GM23338 (cell line): ENCODE measurements around the gene GLMP. TPM values are rescaled to one million over a fixed set of nuclear protein-coding genes. Genes with fewer than 3 reads are reported as not detected.

Experiments
- ATAC-seq: fragments of 200-7000 bp; cut with Tn5 transposase; 3 replicates; pipeline ENCODE4 v1.9.1; 2020
- DNase-seq: peaks from one replicate; pipeline ENCODE4 v3.0.0-alpha.2; 2015; ENCODE audit warnings: low spot score
- H2AFZ ChIP-seq: fragments of 200-600 bp; sonication (generic); 2 replicates; pipeline ENCODE4 v1.8.0; 2016; ENCODE audit warnings: antibody characterized with exemption, mild to moderate bottlenecking, moderate library complexity
- H3F3A ChIP-seq: fragments of 200-600 bp; sonication (generic); replicated peaks from 2 replicates; pipeline ENCODE4 v1.8.0; 2017; ENCODE audit warnings: antibody characterized with exemption, mixed run types, low read depth
- H3K27ac ChIP-seq: fragments of 200-600 bp; sonication (generic); 2 replicates; pipeline ENCODE4 v1.6.1; 2016; ENCODE audit warnings: low read depth
- H3K27me3 ChIP-seq: fragments of 200-600 bp; sonication (generic); 2 replicates; pipeline ENCODE4 v1.8.0; 2016; ENCODE audit warnings: mild to moderate bottlenecking, mixed run types, moderate library complexity; ENCODE audit not compliant: insufficient read depth
- H3K36me3 ChIP-seq: fragments of 200-600 bp; sonication (generic); 2 replicates; pipeline ENCODE4 v1.8.0; 2016; ENCODE audit warnings: mild to moderate bottlenecking; ENCODE audit not compliant: insufficient read depth
- H3K4me1 ChIP-seq: fragments of 200-600 bp; sonication (generic); 2 replicates; pipeline ENCODE4 v1.8.0; 2016; ENCODE audit warnings: mild to moderate bottlenecking, moderate library complexity; ENCODE audit not compliant: insufficient read depth
- H3K4me2 ChIP-seq: fragments of 200-600 bp; sonication (generic); 2 replicates; pipeline ENCODE4 v1.7.1; 2017; ENCODE audit warnings: mixed run types
- H3K4me3 ChIP-seq: fragments of 200-600 bp; sonication (generic); 2 replicates; pipeline ENCODE4 v1.6.1; 2016; ENCODE audit warnings: mixed run types
- H3K79me2 ChIP-seq: fragments of 200-600 bp; sonication (generic); replicated peaks from 2 replicates; pipeline ENCODE4 v1.8.0; 2017; ENCODE audit warnings: mild to moderate bottlenecking; ENCODE audit not compliant: insufficient read depth
- H3K9me2 ChIP-seq: fragments of 200-600 bp; sonication (generic); 2 replicates; pipeline ENCODE4 v1.8.0; 2017; ENCODE audit not compliant: insufficient read depth
- H4K20me1 ChIP-seq: fragments of 200-600 bp; sonication (generic); replicated peaks from 2 replicates; pipeline ENCODE4 v1.8.0; 2017; ENCODE audit warnings: mild to moderate bottlenecking; ENCODE audit not compliant: insufficient read depth
- H3K27ac Mint-ChIP-seq: 2 replicates; pipeline ENCODE4 v1.8.0; 2020; ENCODE audit warnings: inconsistent platforms, mild to moderate bottlenecking, moderate library complexity, mixed read lengths
- H3K27me3 Mint-ChIP-seq: 3 replicates; pipeline ENCODE4 v1.8.0; 2022; ENCODE audit warnings: low read depth, mild to moderate bottlenecking, moderate library complexity, mixed read lengths, inconsistent platforms; ENCODE audit not compliant: insufficient read depth, poor library complexity
- H3K36me3 Mint-ChIP-seq: 3 replicates; pipeline ENCODE4 v1.8.0; 2021; ENCODE audit warnings: low read depth, mild to moderate bottlenecking, inconsistent platforms, moderate library complexity, mixed read lengths
- H3K4me1 Mint-ChIP-seq: 3 replicates; pipeline ENCODE4 v1.8.0; 2020; ENCODE audit warnings: mild to moderate bottlenecking, inconsistent platforms, mixed read lengths
- H3K4me3 Mint-ChIP-seq: 3 replicates; pipeline ENCODE4 v1.8.0; 2021; ENCODE audit warnings: moderate library complexity, mild to moderate bottlenecking, inconsistent platforms, mixed read lengths
- H3K9me3 Mint-ChIP-seq: 3 replicates; pipeline ENCODE4 v1.8.0; 2020; ENCODE audit warnings: moderate library complexity, mild to moderate bottlenecking, inconsistent platforms, mixed read lengths
- CREB1 ChIP-seq: fragments of 250-450 bp; sonication (Bioruptor Pico); IDR thresholded peaks from 2 replicates; pipeline ENCODE4 v1.5.0; 2020; ENCODE audit warnings: low read depth, mild to moderate bottlenecking, moderate library complexity
- EZH2phosphoT487 ChIP-seq: fragments of 200-600 bp; sonication (generic); IDR thresholded peaks from one replicate; pipeline ENCODE4 v1.8.1; 2018; ENCODE audit warnings: antibody characterized with exemption; ENCODE audit not compliant: unreplicated experiment
- STAT1 ChIP-seq: IDR thresholded peaks from one replicate; pipeline ENCODE4 v1.6.1; 2016; ENCODE audit warnings: antibody characterized with exemption; ENCODE audit not compliant: unreplicated experiment
- polyA plus RNA-seq: library from polyadenylated mRNA; unstranded; fragments of >200 nt; fragmentation: Nextera tagmentation; extraction: Ambion mirVana; gene quantifications from 2 replicates; pipeline ENCODE4 v1.2.1, GENCODE V29; 2016
- total RNA-seq: library from RNA; depleted of rRNA; stranded (reverse); fragments of >200 nt; shearing (Covaris generic); gene quantifications from 2 replicates; pipeline ENCODE4 v1.2.3, GENCODE V29; 2014
- TF ChIP-seq, protein P1 (sequence below): fragments of 250-450 bp; sonication (Bioruptor Pico); IDR thresholded peaks from 2 replicates; pipeline ENCODE4 v1.5.0; 2020; ENCODE audit warnings: mild to moderate bottlenecking, moderate library complexity
- TF ChIP-seq, protein P2 (sequence below), 2 experiments: fragments of 200-600 bp in 1 of 2; sonication (generic) in 1 of 2; conservative IDR thresholded peaks; 2 replicates each; pipeline versions ENCODE4 v1.5.1 to v1.6.1; 2016 to 2017; ENCODE audit warnings: antibody characterized with exemption in 2 of 2, low read depth in 2 of 2, mild to moderate bottlenecking in 2 of 2, moderate library complexity in 1 of 2
- TF ChIP-seq, protein P3 (sequence below): IDR thresholded peaks from 2 replicates; pipeline ENCODE4 v1.6.1; 2016; ENCODE audit warnings: antibody characterized with exemption

Gene GLMP
- total and polyA plus RNA-seq, 2 experiments from 2014 or later, result 33.6 to 41.9 TPM

DNA sequence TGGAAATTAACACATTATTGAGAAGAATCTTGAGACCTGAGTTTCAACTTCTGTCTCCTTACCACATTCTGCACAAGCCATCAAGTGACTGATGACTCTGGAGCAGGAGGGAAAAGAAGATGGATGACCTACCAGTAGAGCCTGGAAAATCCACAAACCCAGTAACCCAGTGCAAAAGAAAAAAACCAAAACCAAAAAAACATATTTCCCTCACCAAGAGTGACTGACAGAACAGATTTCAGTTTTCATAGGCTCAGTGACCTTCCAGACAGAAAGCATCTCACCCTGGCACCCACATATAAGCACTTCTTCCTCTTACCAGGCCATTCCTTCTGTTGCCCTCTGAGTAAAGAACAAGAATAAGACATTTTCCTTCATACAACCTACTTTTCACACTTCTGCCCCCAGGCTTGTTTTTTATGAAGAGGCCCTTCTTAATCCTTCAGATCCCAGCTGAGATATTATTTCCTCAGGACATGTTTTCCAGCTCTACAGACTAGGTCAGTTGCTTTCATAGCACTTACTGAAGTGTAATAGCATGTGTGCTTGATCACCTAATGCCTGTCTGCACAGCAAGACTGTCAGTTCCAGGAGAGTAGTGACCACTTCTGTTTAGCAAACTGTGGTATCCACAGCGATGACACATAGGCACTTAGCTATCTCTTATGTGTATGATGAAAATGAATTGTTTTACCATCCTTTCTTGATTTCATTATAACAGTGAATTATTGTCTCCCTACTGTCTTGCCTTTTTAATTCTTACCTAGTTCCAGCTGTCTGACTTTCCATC is 46.9 kb upstream of the GLMP start (continued):
- TF ChIP-seq, protein P1, sequence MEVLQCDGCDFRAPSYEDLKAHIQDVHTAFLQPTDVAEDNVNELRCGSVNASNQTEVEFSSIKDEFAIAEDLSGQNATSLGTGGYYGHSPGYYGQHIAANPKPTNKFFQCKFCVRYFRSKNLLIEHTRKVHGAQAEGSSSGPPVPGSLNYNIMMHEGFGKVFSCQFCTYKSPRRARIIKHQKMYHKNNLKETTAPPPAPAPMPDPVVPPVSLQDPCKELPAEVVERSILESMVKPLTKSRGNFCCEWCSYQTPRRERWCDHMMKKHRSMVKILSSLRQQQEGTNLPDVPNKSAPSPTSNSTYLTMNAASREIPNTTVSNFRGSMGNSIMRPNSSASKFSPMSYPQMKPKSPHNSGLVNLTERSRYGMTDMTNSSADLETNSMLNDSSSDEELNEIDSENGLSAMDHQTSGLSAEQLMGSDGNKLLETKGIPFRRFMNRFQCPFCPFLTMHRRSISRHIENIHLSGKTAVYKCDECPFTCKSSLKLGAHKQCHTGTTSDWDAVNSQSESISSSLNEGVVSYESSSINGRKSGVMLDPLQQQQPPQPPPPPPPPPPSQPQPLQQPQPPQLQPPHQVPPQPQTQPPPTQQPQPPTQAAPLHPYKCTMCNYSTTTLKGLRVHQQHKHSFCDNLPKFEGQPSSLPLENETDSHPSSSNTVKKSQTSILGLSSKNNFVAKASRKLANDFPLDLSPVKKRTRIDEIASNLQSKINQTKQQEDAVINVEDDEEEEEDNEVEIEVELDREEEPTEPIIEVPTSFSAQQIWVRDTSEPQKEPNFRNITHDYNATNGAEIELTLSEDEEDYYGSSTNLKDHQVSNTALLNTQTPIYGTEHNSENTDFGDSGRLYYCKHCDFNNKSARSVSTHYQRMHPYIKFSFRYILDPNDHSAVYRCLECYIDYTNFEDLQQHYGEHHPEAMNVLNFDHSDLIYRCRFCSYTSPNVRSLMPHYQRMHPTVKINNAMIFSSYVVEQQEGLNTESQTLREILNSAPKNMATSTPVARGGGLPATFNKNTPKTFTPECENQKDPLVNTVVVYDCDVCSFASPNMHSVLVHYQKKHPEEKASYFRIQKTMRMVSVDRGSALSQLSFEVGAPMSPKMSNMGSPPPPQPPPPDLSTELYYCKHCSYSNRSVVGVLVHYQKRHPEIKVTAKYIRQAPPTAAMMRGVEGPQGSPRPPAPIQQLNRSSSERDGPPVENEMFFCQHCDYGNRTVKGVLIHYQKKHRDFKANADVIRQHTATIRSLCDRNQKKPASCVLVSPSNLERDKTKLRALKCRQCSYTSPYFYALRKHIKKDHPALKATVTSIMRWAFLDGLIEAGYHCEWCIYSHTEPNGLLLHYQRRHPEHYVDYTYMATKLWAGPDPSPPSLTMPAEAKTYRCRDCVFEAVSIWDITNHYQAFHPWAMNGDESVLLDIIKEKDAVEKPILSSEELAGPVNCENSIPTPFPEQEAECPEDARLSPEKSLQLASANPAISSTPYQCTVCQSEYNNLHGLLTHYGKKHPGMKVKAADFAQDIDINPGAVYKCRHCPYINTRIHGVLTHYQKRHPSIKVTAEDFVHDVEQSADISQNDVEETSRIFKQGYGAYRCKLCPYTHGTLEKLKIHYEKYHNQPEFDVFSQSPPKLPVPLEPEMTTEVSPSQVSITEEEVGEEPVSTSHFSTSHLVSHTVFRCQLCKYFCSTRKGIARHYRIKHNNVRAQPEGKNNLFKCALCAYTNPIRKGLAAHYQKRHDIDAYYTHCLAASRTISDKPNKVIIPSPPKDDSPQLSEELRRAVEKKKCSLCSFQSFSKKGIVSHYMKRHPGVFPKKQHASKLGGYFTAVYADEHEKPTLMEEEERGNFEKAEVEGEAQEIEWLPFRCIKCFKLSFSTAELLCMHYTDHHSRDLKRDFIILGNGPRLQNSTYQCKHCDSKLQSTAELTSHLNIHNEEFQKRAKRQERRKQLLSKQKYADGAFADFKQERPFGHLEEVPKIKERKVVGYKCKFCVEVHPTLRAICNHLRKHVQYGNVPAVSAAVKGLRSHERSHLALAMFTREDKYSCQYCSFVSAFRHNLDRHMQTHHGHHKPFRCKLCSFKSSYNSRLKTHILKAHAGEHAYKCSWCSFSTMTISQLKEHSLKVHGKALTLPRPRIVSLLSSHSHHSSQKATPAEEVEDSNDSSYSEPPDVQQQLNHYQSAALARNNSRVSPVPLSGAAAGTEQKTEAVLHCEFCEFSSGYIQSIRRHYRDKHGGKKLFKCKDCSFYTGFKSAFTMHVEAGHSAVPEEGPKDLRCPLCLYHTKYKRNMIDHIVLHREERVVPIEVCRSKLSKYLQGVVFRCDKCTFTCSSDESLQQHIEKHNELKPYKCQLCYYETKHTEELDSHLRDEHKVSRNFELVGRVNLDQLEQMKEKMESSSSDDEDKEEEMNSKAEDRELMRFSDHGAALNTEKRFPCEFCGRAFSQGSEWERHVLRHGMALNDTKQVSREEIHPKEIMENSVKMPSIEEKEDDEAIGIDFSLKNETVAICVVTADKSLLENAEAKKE (CRISPR knock-in tag), result no peak
- no peak for TF ChIP-seq STAT1
- TF ChIP-seq, protein P2, sequence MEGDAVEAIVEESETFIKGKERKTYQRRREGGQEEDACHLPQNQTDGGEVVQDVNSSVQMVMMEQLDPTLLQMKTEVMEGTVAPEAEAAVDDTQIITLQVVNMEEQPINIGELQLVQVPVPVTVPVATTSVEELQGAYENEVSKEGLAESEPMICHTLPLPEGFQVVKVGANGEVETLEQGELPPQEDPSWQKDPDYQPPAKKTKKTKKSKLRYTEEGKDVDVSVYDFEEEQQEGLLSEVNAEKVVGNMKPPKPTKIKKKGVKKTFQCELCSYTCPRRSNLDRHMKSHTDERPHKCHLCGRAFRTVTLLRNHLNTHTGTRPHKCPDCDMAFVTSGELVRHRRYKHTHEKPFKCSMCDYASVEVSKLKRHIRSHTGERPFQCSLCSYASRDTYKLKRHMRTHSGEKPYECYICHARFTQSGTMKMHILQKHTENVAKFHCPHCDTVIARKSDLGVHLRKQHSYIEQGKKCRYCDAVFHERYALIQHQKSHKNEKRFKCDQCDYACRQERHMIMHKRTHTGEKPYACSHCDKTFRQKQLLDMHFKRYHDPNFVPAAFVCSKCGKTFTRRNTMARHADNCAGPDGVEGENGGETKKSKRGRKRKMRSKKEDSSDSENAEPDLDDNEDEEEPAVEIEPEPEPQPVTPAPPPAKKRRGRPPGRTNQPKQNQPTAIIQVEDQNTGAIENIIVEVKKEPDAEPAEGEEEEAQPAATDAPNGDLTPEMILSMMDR (conservative IDR thresholded peaks at IDR 0.05; ENCODE audit: low read depth in 2 of 2), result no peak
- TF ChIP-seq CREB1 (CRISPR knock-in tag), result no peak

DNA sequence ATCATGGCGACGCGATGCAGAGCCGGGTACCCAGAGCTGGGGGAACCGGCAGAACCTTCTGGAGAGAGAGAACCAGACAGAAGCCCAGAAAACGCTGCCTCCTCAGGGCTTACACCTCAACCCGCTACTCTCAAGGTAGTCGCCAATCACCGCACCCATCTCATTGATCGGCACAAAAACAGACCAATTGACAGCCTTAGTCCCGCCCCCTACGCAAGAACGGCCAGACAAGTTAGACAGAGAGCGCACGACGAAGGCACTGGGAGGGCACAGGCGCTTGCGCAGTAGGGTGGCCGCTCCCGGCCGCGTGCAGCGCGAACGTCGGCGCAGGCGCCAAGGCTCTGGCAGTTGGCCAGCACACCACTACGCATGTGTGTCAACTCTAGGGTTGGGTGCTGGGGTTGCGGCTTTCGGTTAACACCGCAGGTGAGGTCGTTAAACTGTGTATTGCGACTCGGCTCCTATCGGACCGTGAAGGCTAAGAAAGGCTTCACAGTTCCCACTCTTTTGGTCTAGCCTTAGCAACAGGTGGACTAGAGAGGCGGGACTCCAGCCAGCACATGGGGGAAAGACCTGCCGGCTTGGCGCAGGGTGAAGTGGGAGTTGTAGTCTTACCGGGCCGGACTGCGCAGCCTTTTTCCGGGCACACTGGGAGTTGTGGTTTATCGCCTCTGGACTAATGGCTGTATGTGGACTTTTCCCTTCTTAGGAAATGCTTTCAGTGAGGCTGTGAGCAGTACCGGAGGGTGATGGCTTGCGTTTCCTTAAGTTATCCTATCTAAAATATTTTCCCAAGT is 42.9 kb upstream of the GLMP start, which contains the start of the genes CCT3 and TSACC:
Gene CCT3, minus strand, starts transcription at position 113 of the 797 bp plus-strand sequence. Its CDS starts 108 bp downstream, at position 5.
Gene TSACC, plus strand, starts transcription at position 347 of the 797 bp plus-strand sequence. CDS start 1,232 bp downstream, outside the sequence.
- Mint-ChIP-seq H3K4me1 (peaks cover 13% of the 10 kb centered on the region), H3K27ac (peak within 1 kb of the TSS; percentile 98), H3K9me3 (peaks cover 6% of the 10 kb centered on the region; the same call in 1 of the 3 replicates), H3K27me3 (peaks cover 10% of the 10 kb centered on the region), H3K4me3 (peak within 1 kb of the TSS; percentile 100), H3K36me3 (peaks cover 47% of the 10 kb centered on the region)
- peaks cover 9% of the 10 kb centered on the region for H3K4me1 ChIP-seq
- H3K27ac ChIP-seq, result peak within 1 kb of the TSS; percentile 72; the same call in 1 of the 2 replicates
- H3F3A ChIP-seq, result peaks cover 16% of the 10 kb centered on the region; the same call in 1 of the 2 replicates
- H3K36me3 ChIP-seq, result peaks cover 22% of the 10 kb centered on the region
- ATAC-seq (peak; percentile 96), DNase-seq (peak; percentile 100)
- peak within 1 kb of the TSS; percentile 95 for H3K4me3 ChIP-seq
- H3K4me2 ChIP-seq, result peak within 1 kb of the TSS; percentile 85
- H3K79me2 ChIP-seq, result peaks cover 46% of the 10 kb centered on the region
- no peaks in the 10 kb centered on the region for H3K9me2 ChIP-seq
- peaks cover 35% of the 10 kb centered on the region for H4K20me1 ChIP-seq
- peak within 1 kb of the TSS; percentile 83 for H2AFZ ChIP-seq
- H3K27me3 ChIP-seq, result no peaks in the 10 kb centered on the region
- TF ChIP-seq, protein P2 (conservative IDR thresholded peaks at IDR 0.05; ENCODE audit: low read depth in 2 of 2), result 0 out of 4 replicates have a peak, but pooled peaks of 1 of the 2 experiments have one; percentile 5
- TF ChIP-seq, protein P3, sequence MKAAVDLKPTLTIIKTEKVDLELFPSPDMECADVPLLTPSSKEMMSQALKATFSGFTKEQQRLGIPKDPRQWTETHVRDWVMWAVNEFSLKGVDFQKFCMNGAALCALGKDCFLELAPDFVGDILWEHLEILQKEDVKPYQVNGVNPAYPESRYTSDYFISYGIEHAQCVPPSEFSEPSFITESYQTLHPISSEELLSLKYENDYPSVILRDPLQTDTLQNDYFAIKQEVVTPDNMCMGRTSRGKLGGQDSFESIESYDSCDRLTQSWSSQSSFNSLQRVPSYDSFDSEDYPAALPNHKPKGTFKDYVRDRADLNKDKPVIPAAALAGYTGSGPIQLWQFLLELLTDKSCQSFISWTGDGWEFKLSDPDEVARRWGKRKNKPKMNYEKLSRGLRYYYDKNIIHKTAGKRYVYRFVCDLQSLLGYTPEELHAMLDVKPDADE, result peak; percentile 97
- TF ChIP-seq STAT1, result no peak
- no peak for TF ChIP-seq EZH2phosphoT487
- TF ChIP-seq CREB1 (CRISPR knock-in tag), result peak; percentile 91
